ENCODE data around the gene DGUOK. TPM values are rescaled to one million over a fixed set of nuclear protein-coding genes. Genes with fewer than 3 reads are reported as not detected.
"Not testable (repeated sequence)": the region's sequence is repeated elsewhere in the genome, so short reads cannot be mapped to it uniquely, and the experiment has no call there.

Gene DGUOK
- total RNA-seq, 2 donors from 2014 or later: 61.1 to 85.2 TPM

DNA sequence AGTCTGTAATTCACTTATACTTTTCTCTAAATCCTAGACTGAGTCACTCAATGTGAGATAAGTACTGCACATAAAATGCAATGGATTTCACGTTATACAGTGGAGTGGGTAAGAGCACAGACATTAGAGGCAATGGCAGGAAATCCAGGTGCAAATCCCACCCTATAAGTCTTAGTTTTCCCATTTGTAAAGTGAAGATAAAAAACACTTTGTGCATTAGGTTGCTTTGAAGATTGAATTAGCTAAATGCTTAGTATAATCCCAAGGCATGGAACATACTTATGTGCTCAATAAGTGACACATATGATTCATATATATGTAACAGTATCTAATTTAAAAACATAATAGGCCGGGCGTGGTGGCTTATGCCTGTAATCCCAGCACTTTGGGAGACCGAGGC, 23.4 kb upstream of the DGUOK start:
- no peak overlapping the region for H3K27ac Mint-ChIP-seq
- TF ChIP-seq CTCF (conservative IDR thresholded peaks at IDR 0.05): no peak
- WGBS, 2 experiments (ENCODE audit: insufficient coverage in 1 of 2, insufficient read length in 1 of 2): 97 to 100% methylated on average over 4 of the region's 4 CpGs

GRCh38 chr2:73903949-73904613, 22.6 kb upstream of the DGUOK start:
- not testable (repeated sequence) for H3K4me1 Mint-ChIP-seq; H3K36me3 ChIP-seq (ENCODE audit: control insufficient read depth, insufficient read depth, low read length); H3K4me1 ChIP-seq (ENCODE audit: control insufficient read depth, insufficient read depth, low read length); H3K4me3 ChIP-seq (ENCODE audit: low read length); H3K27ac Mint-ChIP-seq; H3K36me3 Mint-ChIP-seq (ENCODE audit: low read depth); H3K27me3 ChIP-seq (ENCODE audit: control insufficient read depth, insufficient read depth, low read length, poor library complexity, severe bottlenecking); DNase-seq; H3K9me3 ChIP-seq (ENCODE audit: control insufficient read depth, low read length); H3K9me3 Mint-ChIP-seq; H3K27me3 Mint-ChIP-seq (ENCODE audit: insufficient read depth); H3K9ac ChIP-seq (ENCODE audit: extremely low read depth, low read length, poor library complexity, severe bottlenecking); H3K4me3 Mint-ChIP-seq; H3K27ac ChIP-seq (ENCODE audit: low read depth, low read length)
- WGBS, 2 experiments (ENCODE audit: insufficient coverage in 1 of 2, insufficient read length in 1 of 2): 93% methylated on average over 4 of the region's 5 CpGs; no CpG with 5 or more reads in 1 of the 2 experiments

More for the DNA sequence above, 23.4 kb upstream of the DGUOK start:
- H3K27me3 ChIP-seq (ENCODE audit: control insufficient read depth, insufficient read depth, low read length, poor library complexity, severe bottlenecking): peaks cover 10% of the 10 kb centered on the region
- no peak overlapping the region for H3K9ac ChIP-seq (ENCODE audit: extremely low read depth, low read length, poor library complexity, severe bottlenecking)
- Mint-ChIP-seq H3K27me3 (ENCODE audit: insufficient read depth) (peaks cover 3% of the 10 kb centered on the region), H3K36me3 (ENCODE audit: low read depth) (no peaks in the 10 kb centered on the region), H3K9me3 (no peaks in the 10 kb centered on the region), H3K4me1 (peaks cover 2% of the 10 kb centered on the region), H3K4me3 (no peak overlapping the region)
- no peak overlapping the region for H3K4me3 ChIP-seq (ENCODE audit: low read length)
- no peak for DNase-seq
- H3K36me3 ChIP-seq (ENCODE audit: control insufficient read depth, insufficient read depth, low read length): no peaks in the 10 kb centered on the region
- no peaks in the 10 kb centered on the region for H3K9me3 ChIP-seq (ENCODE audit: control insufficient read depth, low read length)
- no peaks in the 10 kb centered on the region for H3K4me1 ChIP-seq (ENCODE audit: control insufficient read depth, insufficient read depth, low read length)
- no peak overlapping the region for H3K27ac ChIP-seq (ENCODE audit: low read depth, low read length)

- Histone ChIP-seq H3K36me3 (ENCODE audit: control insufficient read depth, insufficient read depth, low read length) (no peaks in the 10 kb centered on the region), H3K27ac (ENCODE audit: low read depth, low read length) (no peak overlapping the region), H3K27me3 (ENCODE audit: control insufficient read depth, insufficient read depth, low read length, poor library complexity, severe bottlenecking) (peaks cover 10% of the 10 kb centered on the region), H3K9me3 (ENCODE audit: control insufficient read depth, low read length) (no peaks in the 10 kb centered on the region), H3K9ac (ENCODE audit: extremely low read depth, low read length, poor library complexity, severe bottlenecking) (no peak overlapping the region), H3K4me3 (ENCODE audit: low read length) (no peak overlapping the region), H3K4me1 (ENCODE audit: control insufficient read depth, insufficient read depth, low read length) (no peaks in the 10 kb centered on the region)
- H3K27ac Mint-ChIP-seq: no peak overlapping the region
- peaks cover 2% of the 10 kb centered on the region for H3K4me1 Mint-ChIP-seq
- H3K36me3 Mint-ChIP-seq (ENCODE audit: low read depth): no peaks in the 10 kb centered on the region
- no CpG with 5 or more reads among the region's 1 CpG for WGBS, 2 experiments (ENCODE audit: insufficient coverage in 1 of 2, insufficient read length in 1 of 2)
- peaks cover 3% of the 10 kb centered on the region for H3K27me3 Mint-ChIP-seq (ENCODE audit: insufficient read depth)
- H3K4me3 Mint-ChIP-seq: no peak overlapping the region
- no peak for DNase-seq
- TF ChIP-seq CTCF (conservative IDR thresholded peaks at IDR 0.05): no peak
- H3K9me3 Mint-ChIP-seq: no peaks in the 10 kb centered on the region
These were observed 21.7 kb upstream of the DGUOK start for GRCh38 chr2:73904952-73905351.

All from endodermal cell (in vitro differentiated cells).